Stimulated activated CD4-positive, alpha-beta T cell treated with anti-CD3 and anti-CD28 coated beads, Interleukin-15, amount 100 ng/mL, for 24 hours (primary cell): Measurements from ENCODE around the gene DEUP1.
A peak's percentile ranks its signal among the peaks of the same experiment; 100 is the strongest.
"Not testable (repeated sequence)": the region's sequence is repeated elsewhere in the genome, so short reads cannot be mapped to it uniquely, and the experiment has no call there.

Source experiments
- DNase-seq: peaks from one replicate; pipeline ENCODE4 v3.0.0-alpha.2; 2020

DEUP1 gene

GRCh38 chr11:93330446-93330984 lies at the start of gene DEUP1:
Gene DEUP1, plus strand, starts transcription at chr11:93330742. Its CDS starts 1,518 bp downstream, at chr11:93332260.
- DNase-seq, result peak; percentile 39

- DNase-seq, result no peak
Observed at GRCh38 chr11:93285430-93285829, 45.1 kb upstream of the DEUP1 start.

GRCh38 chr11:93287434-93287833 lies 43.1 kb upstream of the DEUP1 start:
- DNase-seq, result no peak

GRCh38 chr11:93288079-93288478 lies 42.5 kb upstream of the DEUP1 start:
- DNase-seq, result no peak

GRCh38 chr11:93288767-93289166 lies 41.8 kb upstream of the DEUP1 start:
- DNase-seq, result no peak

GRCh38 chr11:93289782-93290463 lies 40.6 kb upstream of the DEUP1 start:
- no peak for DNase-seq

- no peak for DNase-seq
Observed at GRCh38 chr11:93291110-93291509, 39.4 kb upstream of the DEUP1 start.

- DNase-seq, result no peak
Observed at GRCh38 chr11:93291898-93292297, 38.6 kb upstream of the DEUP1 start.

- no peak for DNase-seq
Observed at GRCh38 chr11:93295921-93296575, 34.5 kb upstream of the DEUP1 start.

- no peak for DNase-seq
Observed at GRCh38 chr11:93303689-93304088, 26.9 kb upstream of the DEUP1 start.

- not testable (repeated sequence) for DNase-seq
Observed at GRCh38 chr11:93314399-93314798, 16.1 kb upstream of the DEUP1 start.

- no peak for DNase-seq
Observed at GRCh38 chr11:93319224-93319839, 11.2 kb upstream of the DEUP1 start.

GRCh38 chr11:93320230-93320629 lies 10.3 kb upstream of the DEUP1 start:
- DNase-seq, result no peak

GRCh38 chr11:93322207-93322606 lies 8.3 kb upstream of the DEUP1 start:
- DNase-seq, result no peak

- DNase-seq, result no peak
Observed at GRCh38 chr11:93323747-93324146, 6.8 kb upstream of the DEUP1 start.

- DNase-seq, result no peak
Observed at GRCh38 chr11:93324500-93324899, 6.0 kb upstream of the DEUP1 start.

GRCh38 chr11:93326681-93327080 lies 3.9 kb upstream of the DEUP1 start:
- DNase-seq, result no peak

GRCh38 chr11:93329936-93330445 lies 551 bp upstream of the DEUP1 start:
- no peak for DNase-seq

- no peak for DNase-seq
Observed at GRCh38 chr11:93340223-93340622, 9.7 kb downstream of the DEUP1 start.

GRCh38 chr11:93344855-93345333 lies 14.4 kb downstream of the DEUP1 start:
- DNase-seq, result no peak

- no peak for DNase-seq
Observed at GRCh38 chr11:93348930-93349329, 18.4 kb downstream of the DEUP1 start.

GRCh38 chr11:93350835-93351234 lies 20.3 kb downstream of the DEUP1 start:
- no peak for DNase-seq

GRCh38 chr11:93359396-93359795 lies 28.9 kb downstream of the DEUP1 start:
- DNase-seq, result no peak

GRCh38 chr11:93361435-93361834 lies 30.9 kb downstream of the DEUP1 start:
- no peak for DNase-seq
